ENCODE results near the gene KRTAP25-1.

The KRTAP25-1 gene

GRCh38 chr21:30289215-30289614 lies at the start of gene KRTAP25-1:
TSS of gene KRTAP25-1 (minus strand) at chr21:30289514. CDS start at chr21:30289490, 24 bp downstream.
- FAIRE-seq: no peak

GRCh38 chr21:30338717-30339116 lies 49.4 kb upstream of the KRTAP25-1 start:
- no peak for FAIRE-seq
- DNase-seq (ENCODE audit: extremely low spot score, insufficient read length, low read depth): no peak

More at GRCh38 chr21:30289215-30289614, at the start of gene KRTAP25-1:
- DNase-seq (ENCODE audit: extremely low spot score, insufficient read length, low read depth): no peak

- DNase-seq (ENCODE audit: extremely low spot score, insufficient read length, low read depth) (no peak), FAIRE-seq (no peak)
Observed at GRCh38 chr21:30337772-30338171, 48.5 kb upstream of the KRTAP25-1 start.

- FAIRE-seq (no peak), DNase-seq (ENCODE audit: extremely low spot score, insufficient read length, low read depth) (no peak)
Observed at GRCh38 chr21:30337276-30337744, 48.0 kb upstream of the KRTAP25-1 start, which contains the start of gene KRTAP27-1. TSS of gene KRTAP27-1 (minus strand) at chr21:30337694. CDS start at chr21:30337668, 26 bp downstream.

- DNase-seq (ENCODE audit: extremely low spot score, insufficient read length, low read depth): no peak
- no peak for FAIRE-seq
Observed at GRCh38 chr21:30336596-30336995, 47.3 kb upstream of the KRTAP25-1 start.

GRCh38 chr21:30333736-30334135 lies 44.4 kb upstream of the KRTAP25-1 start:
- FAIRE-seq (no peak), DNase-seq (ENCODE audit: extremely low spot score, insufficient read length, low read depth) (no peak)

DNA sequence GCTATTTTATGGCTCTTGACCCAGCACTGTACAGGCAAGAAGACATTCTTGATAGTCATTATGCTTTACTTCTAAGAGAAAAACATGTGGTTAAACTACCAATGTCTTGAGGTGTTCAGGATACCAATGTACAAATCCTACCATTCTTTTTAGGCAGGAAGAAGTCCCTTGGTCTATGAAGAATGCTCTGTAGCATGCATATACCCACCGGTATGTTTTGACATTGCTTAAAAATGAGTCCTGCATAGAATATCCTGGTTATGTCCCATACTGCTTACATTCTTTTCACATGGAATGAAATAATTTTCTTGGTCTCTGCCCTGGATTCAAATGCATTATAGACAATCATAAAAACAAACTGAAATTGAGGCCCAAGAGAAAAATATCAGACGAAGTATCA lies 43.4 kb upstream of the KRTAP25-1 start:
- DNase-seq (ENCODE audit: extremely low spot score, insufficient read length, low read depth) (no peak), FAIRE-seq (no peak)

- FAIRE-seq (no peak), DNase-seq (ENCODE audit: extremely low spot score, insufficient read length, low read depth) (no peak)
Observed at GRCh38 chr21:30329203-30329875, 40.0 kb upstream of the KRTAP25-1 start.

DNA sequence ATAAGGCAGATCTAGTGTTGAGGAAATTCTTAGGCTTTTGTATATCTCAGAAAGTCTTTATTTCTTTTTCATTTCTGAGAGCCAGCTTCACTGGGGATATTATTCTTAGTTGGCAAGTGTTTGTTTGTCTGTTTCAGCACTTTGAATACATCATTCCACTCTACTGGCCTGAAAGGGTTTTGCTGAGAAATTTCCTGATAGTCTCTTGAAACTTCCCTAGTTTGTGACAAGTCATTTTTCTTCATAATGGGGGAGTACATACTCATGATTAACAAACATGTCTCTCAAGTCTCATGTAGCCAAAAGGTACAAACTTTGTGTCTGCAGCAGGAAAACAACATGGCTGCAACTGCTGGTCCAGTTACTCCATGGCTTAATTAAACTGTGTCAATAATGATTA lies 37.1 kb upstream of the KRTAP25-1 start:
- FAIRE-seq (no peak), DNase-seq (ENCODE audit: extremely low spot score, insufficient read length, low read depth) (no peak)

GRCh38 chr21:30320215-30320614 lies 30.9 kb upstream of the KRTAP25-1 start, which contains the start of gene KRTAP26-1:
TSS of gene KRTAP26-1 (minus strand) at chr21:30320315. CDS start at chr21:30320035, 280 bp downstream.
- DNase-seq (ENCODE audit: extremely low spot score, insufficient read length, low read depth): no peak
- FAIRE-seq: no peak

DNA sequence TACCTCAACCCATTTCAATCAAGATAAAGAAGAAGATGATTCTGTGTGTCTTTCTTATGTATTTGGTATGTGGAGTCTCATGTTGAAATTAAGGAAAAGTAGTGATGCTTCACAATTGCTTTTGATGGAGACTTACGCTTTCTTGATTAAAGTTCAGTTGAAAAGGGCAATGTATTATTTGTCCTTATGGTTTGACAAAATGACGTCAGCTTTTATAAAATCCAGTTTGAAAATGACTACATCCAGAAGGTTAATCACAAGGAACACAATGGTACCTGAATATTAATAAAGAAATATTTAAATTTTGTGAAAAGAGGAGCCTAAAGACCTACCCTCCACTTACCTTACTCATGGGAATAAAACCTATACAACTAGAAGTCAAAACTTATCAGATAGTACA lies 26.4 kb upstream of the KRTAP25-1 start:
- DNase-seq (ENCODE audit: extremely low spot score, insufficient read length, low read depth) (no peak), FAIRE-seq (no peak)

GRCh38 chr21:30306884-30307283 lies 17.6 kb upstream of the KRTAP25-1 start:
- DNase-seq (ENCODE audit: extremely low spot score, insufficient read length, low read depth) (no peak), FAIRE-seq (no peak)

DNA sequence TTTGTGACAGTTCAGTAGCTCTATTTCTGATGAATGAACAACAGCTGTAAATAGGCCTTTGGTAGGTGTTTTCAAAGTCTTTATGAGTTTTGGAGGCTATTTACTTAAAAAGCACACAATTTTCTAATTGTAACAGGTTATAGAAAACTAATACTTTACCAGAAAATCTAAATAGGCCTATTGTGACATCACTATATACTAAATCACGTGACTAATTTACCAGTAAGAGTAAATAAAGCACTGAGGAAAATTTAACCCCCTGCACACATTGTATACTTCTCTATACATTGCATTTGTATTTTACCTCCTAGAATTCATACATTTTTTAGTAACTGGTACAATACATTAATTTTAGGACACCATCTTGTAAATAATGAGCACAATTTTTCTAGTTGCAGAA lies 15.8 kb upstream of the KRTAP25-1 start:
- no peak for FAIRE-seq
- DNase-seq (ENCODE audit: extremely low spot score, insufficient read length, low read depth): no peak

DNA sequence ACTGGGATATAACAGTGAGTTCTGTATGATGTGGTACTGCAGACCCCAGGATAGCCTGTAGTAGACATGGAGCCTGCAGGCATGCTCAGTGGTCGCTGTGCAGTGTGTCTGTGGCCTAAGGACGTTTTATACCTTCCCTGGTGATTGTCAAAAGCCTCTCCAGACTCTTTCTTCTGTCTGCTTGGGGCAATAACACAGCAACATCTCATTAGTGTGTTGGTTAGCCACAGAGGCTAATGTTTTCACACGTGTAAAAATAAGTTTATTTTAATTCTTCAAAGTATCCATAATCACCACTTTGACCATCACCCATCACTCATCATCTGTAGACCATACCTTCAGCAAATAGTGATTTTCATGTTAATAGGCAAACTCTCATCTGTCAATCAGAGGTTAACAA lies 6.5 kb downstream of the KRTAP25-1 start, which contains the start of gene KRTAP24-1:
Gene KRTAP24-1, minus strand, starts transcription at position 101 of the 400 bp plus-strand sequence. Its CDS starts 18 bp downstream, at position 83.
- no peak for FAIRE-seq
- DNase-seq (ENCODE audit: extremely low spot score, insufficient read length, low read depth): no peak

- FAIRE-seq: no peak
- DNase-seq (ENCODE audit: extremely low spot score, insufficient read length, low read depth): no peak
Observed at GRCh38 chr21:30271611-30272010, 17.7 kb downstream of the KRTAP25-1 start.

DNA sequence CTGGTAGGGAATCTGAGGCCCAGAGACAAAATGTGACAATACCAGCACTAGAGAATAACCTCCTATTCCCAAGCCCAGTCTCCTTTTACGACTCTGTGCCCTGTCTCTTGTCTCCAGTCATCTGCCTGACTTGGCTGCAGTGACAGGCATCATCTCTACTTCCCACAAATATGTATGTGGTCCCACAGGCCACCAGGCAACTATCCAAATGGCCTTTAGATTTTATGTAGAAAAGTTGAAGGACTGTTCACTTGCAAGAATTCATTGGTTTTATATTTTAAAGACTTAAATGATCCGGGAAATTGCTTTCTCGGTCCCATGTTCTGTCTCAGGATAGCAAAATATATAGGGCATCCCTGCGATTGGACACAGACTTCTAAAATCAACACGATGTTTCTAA lies 18.2 kb downstream of the KRTAP25-1 start:
- no peak for FAIRE-seq
- DNase-seq (ENCODE audit: extremely low spot score, insufficient read length, low read depth): no peak

DNA sequence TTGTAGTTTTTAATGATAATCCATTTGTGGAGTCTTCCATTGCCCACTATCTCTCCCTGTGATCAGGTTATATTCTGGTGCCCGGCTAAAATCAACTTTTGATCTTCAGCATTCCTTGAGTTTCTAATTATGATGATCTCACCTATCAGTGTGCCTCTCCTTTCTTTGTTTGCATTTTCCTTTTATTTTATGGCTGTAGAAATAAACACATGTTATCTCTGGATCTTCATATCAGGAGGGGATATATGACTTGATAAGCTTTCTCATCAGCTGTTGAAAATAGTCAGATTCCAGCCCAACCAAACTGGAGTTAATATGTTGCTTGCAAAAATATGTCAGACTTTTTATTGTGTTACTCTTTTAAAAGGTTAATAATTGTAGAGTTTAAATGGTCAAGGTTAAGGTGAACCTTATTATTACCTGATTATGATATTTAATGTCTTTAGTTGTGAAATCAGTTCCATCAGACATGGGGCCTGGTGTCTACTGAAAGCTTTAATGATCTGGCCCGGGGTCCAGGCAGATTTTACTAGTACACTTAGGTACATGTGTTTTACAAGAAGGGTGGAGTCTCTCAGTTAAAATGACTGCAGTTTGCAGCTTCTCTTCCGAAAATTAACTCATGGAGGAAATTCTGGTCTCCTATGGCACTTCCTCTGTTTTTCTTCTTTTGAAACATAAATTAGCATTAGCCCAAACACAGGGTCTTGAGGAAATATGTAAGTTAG lies 19.3 kb downstream of the KRTAP25-1 start:
- no peak for DNase-seq (ENCODE audit: extremely low spot score, insufficient read length, low read depth)
- FAIRE-seq: no peak

DNA sequence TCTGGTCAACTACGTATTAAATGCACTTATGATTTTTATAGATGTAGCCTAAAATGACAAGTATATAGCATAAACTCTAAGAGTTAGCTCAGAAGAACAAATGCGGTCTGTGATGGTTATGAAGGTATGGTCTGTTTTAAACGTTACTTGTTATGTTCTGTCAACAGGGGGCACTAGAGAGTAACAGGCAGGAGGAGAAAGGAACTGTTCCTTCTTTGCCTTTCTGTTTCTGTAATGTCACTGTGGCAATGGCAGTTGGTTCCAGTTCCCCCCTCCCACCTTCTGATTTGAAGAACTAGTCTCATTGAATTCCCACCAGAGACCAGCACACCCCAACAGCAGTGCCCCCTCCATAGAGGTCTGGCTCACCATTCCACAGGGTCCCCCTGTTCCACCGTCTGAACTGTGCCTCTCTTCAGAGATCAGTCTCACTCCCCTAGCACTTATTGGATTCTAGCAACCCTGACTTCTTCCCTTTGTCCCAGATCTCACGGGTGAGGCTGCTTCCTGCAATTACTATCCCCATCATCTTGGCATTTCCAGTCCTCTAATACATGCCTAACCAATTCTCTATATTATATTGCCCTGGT lies 20.6 kb downstream of the KRTAP25-1 start:
- DNase-seq (ENCODE audit: extremely low spot score, insufficient read length, low read depth): no peak

DNA sequence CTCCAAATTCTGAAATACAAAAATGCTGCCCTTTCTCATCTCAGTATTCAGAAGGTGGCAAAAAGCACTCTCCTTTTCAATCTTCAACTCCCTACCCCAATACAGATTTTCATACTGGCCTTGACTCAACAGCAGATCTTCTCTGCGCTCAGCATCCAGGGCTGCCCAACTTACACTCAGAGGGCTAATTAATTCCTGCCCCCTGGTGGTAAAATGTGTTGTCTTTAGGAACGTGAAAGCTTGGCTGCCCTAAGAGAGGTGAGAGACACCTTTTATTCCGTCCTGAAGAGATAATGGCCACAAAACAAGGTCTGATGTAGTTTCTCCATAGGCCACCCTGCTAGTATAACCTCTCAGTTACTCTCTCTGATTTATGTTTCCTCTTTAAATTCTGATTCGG lies 31.5 kb downstream of the KRTAP25-1 start:
- DNase-seq (ENCODE audit: extremely low spot score, insufficient read length, low read depth) (no peak), FAIRE-seq (no peak)

More for the DNA sequence above, 20.6 kb downstream of the KRTAP25-1 start:
- no peak for FAIRE-seq

DNA sequence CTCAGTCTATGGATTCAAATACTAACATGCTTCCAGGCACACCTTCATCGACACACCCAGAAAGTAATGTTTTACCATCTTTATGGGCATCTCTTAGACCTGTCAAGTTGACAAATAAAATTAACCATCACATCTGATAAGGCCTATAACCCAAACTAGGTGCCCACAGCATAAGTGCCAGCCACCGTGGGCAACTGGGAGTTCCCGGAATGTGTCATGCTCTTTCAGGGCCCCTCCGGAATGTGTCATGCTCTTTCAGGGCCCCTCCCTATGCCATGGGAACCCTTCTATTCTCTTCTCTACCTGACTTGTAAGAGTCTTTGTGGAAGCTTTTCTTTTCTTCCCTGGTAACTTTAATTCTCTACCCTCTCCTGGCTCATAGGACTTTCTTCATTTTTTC lies 33.2 kb downstream of the KRTAP25-1 start:
- FAIRE-seq (no peak), DNase-seq (ENCODE audit: extremely low spot score, insufficient read length, low read depth) (no peak)

GRCh38 chr21:30255679-30256078 lies 33.6 kb downstream of the KRTAP25-1 start:
- no peak for FAIRE-seq

More at GRCh38 chr21:30255679-30256078, 33.6 kb downstream of the KRTAP25-1 start:
- DNase-seq (ENCODE audit: extremely low spot score, insufficient read length, low read depth): no peak

Data from GM18507 (cell line).